Stimulated activated memory B cell treated with anti-CD40 and anti-IgM and Interleukin-4, amounts not matched to agents 10 μg/mL and 1 μg/mL and 100 μg/mL, for 72 hours (primary cell): Measurements from ENCODE around the gene NRXN3.

ENCODE experiments used
- ATAC-seq: fragments of 150-1000 bp; cut with Tn5 transposase; 2 replicates; pipeline ENCODE4 v1.10.0; 2021
- H3K27ac Mint-ChIP-seq: one replicate; pipeline ENCODE4 v1.8.0; 2022; ENCODE audit warnings: mild to moderate bottlenecking, mixed read lengths
- H3K27me3 Mint-ChIP-seq: one replicate; pipeline ENCODE4 v1.8.0; 2022; ENCODE audit warnings: mixed read lengths
- H3K36me3 Mint-ChIP-seq: one replicate; pipeline ENCODE4 v1.8.0; 2022; ENCODE audit warnings: mixed read lengths
- H3K4me1 Mint-ChIP-seq: one replicate; pipeline ENCODE4 v1.8.0; 2022; ENCODE audit warnings: mixed read lengths
- H3K4me3 Mint-ChIP-seq: one replicate; pipeline ENCODE4 v1.8.0; 2022; ENCODE audit warnings: mild to moderate bottlenecking, moderate library complexity, mixed read lengths
- H3K9me3 Mint-ChIP-seq: one replicate; pipeline ENCODE4 v1.8.0; 2022; ENCODE audit warnings: mixed read lengths

The NRXN3 gene

GRCh38 chr14:78196323-78196722, 26.1 kb downstream of the NRXN3 start:
- no peaks in the 10 kb centered on the region for H3K36me3 Mint-ChIP-seq
- ATAC-seq, result no peak
- no peak overlapping the region for H3K4me3 Mint-ChIP-seq
- peaks cover 1% of the 10 kb centered on the region for H3K4me1 Mint-ChIP-seq
- H3K9me3 Mint-ChIP-seq, result peaks cover 3% of the 10 kb centered on the region
- H3K27ac Mint-ChIP-seq, result no peak overlapping the region
- no peaks in the 10 kb centered on the region for H3K27me3 Mint-ChIP-seq

- Mint-ChIP-seq H3K27ac (no peak overlapping the region), H3K9me3 (peaks cover 3% of the 10 kb centered on the region), H3K36me3 (no peaks in the 10 kb centered on the region), H3K27me3 (no peaks in the 10 kb centered on the region), H3K4me3 (no peak overlapping the region), H3K4me1 (peaks cover 8% of the 10 kb centered on the region)
- ATAC-seq, result no peak
Observed at GRCh38 chr14:78197051-78197450, 26.9 kb downstream of the NRXN3 start.

- Mint-ChIP-seq H3K36me3 (no peaks in the 10 kb centered on the region), H3K4me3 (no peak overlapping the region), H3K4me1 (peaks cover 14% of the 10 kb centered on the region), H3K9me3 (peaks cover 7% of the 10 kb centered on the region), H3K27me3 (no peaks in the 10 kb centered on the region), H3K27ac (no peak overlapping the region)
- no peak for ATAC-seq
Observed at GRCh38 chr14:78202163-78202562, 32.0 kb downstream of the NRXN3 start.

DNA sequence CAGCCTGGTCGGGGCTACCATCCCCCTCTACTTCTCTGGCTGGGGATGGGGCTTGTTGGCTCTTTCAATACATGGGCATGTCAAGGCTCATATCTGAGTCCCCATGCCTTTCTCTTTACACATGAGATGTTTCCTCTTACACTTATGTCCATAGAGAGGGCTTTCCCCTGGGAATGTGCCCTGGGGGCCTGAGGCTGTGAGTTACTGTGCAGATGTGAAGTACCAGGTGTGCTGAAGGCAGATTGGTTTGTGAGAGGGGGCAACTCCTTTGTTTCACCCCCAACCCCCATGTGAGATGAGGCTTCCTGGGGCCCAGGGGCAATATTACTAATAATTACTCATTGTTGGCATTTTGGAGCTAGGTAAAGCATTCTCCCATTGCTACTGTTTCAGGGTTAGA, 32.8 kb downstream of the NRXN3 start:
- no peaks in the 10 kb centered on the region for H3K36me3 Mint-ChIP-seq

DNA sequence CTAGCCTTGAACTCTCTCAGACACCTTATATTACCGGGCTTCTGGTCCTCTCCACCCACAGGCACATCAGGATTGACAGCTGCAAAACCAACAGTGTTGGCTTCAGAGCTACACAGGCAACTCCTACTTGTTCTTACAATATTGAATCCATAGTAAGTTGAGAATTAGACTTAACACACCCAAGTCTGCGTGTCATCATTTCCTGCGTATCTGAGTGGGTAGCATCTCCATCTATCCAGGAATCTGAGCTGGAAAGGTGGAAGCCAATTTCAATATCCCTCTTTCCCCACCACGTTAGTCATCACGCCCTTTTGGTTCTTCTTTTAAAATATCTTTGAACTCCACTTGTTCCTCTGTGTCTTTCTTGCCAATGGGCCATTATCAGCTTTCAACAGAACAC, 37.2 kb downstream of the NRXN3 start:
- H3K4me1 Mint-ChIP-seq, result peaks cover 2% of the 10 kb centered on the region
- no peak for ATAC-seq
- peaks cover 14% of the 10 kb centered on the region for H3K9me3 Mint-ChIP-seq
- H3K27me3 Mint-ChIP-seq, result no peaks in the 10 kb centered on the region
- H3K36me3 Mint-ChIP-seq, result no peaks in the 10 kb centered on the region
- H3K4me3 Mint-ChIP-seq, result no peak overlapping the region
- H3K27ac Mint-ChIP-seq, result no peak overlapping the region

More for the DNA sequence above, 32.8 kb downstream of the NRXN3 start:
- no peak for ATAC-seq
- H3K27me3 Mint-ChIP-seq, result no peaks in the 10 kb centered on the region
- peaks cover 14% of the 10 kb centered on the region for H3K4me1 Mint-ChIP-seq
- peaks cover 9% of the 10 kb centered on the region for H3K9me3 Mint-ChIP-seq
- H3K4me3 Mint-ChIP-seq, result no peak overlapping the region
- no peak overlapping the region for H3K27ac Mint-ChIP-seq

- Mint-ChIP-seq H3K4me3 (no peak overlapping the region), H3K36me3 (no peaks in the 10 kb centered on the region), H3K9me3 (no peaks in the 10 kb centered on the region), H3K27ac (no peak overlapping the region), H3K4me1 (no peaks in the 10 kb centered on the region), H3K27me3 (no peaks in the 10 kb centered on the region)
- ATAC-seq, result no peak
Observed at GRCh38 chr14:78220273-78220672, 50.1 kb downstream of the NRXN3 start.

- Mint-ChIP-seq H3K9me3 (peaks cover 3% of the 10 kb centered on the region), H3K27ac (no peak overlapping the region), H3K27me3 (no peaks in the 10 kb centered on the region), H3K36me3 (no peaks in the 10 kb centered on the region), H3K4me3 (no peak overlapping the region), H3K4me1 (no peaks in the 10 kb centered on the region)
- no peak for ATAC-seq
Observed at GRCh38 chr14:78222746-78223145, 52.6 kb downstream of the NRXN3 start.

DNA sequence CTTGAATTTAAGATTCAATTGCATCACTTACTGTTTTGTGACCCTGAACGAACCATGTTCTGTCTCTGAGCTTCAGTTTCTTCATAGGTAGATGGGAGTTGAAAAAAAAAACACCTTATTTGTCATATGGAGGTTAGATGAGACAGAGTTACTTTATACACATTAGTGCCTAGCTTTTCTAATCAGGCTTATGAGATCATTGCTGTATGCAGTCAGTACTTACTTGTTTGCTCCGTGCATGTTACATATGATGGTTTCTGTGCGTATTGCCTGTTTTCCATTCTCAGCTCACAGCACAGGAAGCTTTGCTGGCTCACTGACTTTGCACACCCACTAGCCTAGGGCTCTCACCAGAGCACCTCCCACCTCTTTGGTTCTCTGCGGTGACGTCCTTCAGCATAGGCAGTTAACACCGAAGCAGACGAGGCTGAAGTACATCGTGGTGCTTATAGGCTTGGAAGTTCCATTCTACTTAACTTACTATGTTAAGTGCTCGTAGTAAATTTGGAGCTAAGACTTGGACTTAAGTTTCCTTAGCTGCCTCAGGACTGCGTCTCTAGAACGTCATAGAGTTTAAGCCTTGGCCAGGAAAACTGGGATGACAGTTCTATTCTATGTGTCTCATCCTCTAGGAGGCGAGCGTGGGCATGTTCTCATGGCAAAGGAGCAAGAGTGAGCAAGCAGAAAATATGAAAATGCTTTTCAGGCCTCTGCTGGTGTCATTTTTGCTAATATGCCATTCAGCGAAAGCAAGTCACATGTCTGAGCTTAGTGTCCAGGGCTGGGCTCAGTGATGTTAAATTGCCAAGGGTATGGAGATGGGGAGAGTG, 57.3 kb downstream of the NRXN3 start:
- no peaks in the 10 kb centered on the region for H3K36me3 Mint-ChIP-seq
- no peak overlapping the region for H3K27ac Mint-ChIP-seq
- no peaks in the 10 kb centered on the region for H3K27me3 Mint-ChIP-seq
- peaks cover 3% of the 10 kb centered on the region for H3K9me3 Mint-ChIP-seq
- H3K4me1 Mint-ChIP-seq, result no peaks in the 10 kb centered on the region
- H3K4me3 Mint-ChIP-seq, result no peak overlapping the region
- no peak for ATAC-seq

- H3K9me3 Mint-ChIP-seq, result peaks cover 3% of the 10 kb centered on the region
- H3K36me3 Mint-ChIP-seq, result no peaks in the 10 kb centered on the region
- no peak for ATAC-seq
- H3K4me1 Mint-ChIP-seq, result no peaks in the 10 kb centered on the region
- no peak overlapping the region for H3K4me3 Mint-ChIP-seq
- H3K27ac Mint-ChIP-seq, result no peak overlapping the region
- H3K27me3 Mint-ChIP-seq, result no peaks in the 10 kb centered on the region
Observed at GRCh38 chr14:78228702-78229327, 58.6 kb downstream of the NRXN3 start.

DNA sequence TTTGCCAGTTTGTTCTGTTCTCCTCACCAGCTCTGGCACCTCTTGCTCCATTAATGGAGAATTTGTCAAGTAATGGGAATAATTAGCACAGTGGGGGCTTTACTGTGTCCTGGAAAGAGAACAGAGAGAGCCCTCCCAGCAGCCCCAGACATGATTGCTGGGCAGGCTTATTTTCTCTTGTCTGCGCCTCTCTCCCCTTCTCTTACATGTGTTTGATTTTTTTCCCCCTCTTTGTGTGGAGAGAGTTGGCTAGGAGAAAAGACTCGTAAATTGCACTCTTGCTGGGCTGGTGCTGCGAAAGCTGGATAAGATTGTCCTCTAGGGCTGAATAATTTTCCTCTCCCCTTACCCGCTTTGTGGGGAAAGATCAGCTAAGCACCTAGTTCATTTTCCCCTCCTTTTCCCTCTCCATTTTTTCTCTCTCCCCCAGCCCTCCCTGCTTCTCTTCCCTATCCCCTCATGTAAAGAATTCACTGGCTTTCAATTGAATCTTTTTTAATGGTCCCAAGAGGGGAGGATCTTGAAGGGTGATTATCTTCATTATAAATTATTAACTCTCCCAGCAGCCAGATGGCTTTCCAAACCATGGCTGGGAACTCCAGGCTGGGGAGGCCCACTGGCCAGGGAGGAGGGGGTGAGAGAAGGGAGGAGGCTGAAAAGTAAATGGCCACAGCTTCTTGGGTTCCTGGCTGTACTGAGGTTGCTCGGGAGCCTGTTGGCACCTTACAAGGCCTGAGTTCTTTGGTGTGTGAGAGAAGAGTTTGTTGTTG, 62.2 kb downstream of the NRXN3 start:
- no peak for ATAC-seq

GRCh38 chr14:78238141-78238540, 68.0 kb downstream of the NRXN3 start:
- Mint-ChIP-seq H3K9me3 (peaks cover 3% of the 10 kb centered on the region), H3K4me1 (no peaks in the 10 kb centered on the region), H3K27me3 (no peaks in the 10 kb centered on the region), H3K4me3 (no peak overlapping the region), H3K36me3 (no peaks in the 10 kb centered on the region), H3K27ac (no peak overlapping the region)
- no peak for ATAC-seq

More for the DNA sequence above, 62.2 kb downstream of the NRXN3 start:
- no peak overlapping the region for H3K27ac Mint-ChIP-seq
- H3K36me3 Mint-ChIP-seq, result no peaks in the 10 kb centered on the region
- no peaks in the 10 kb centered on the region for H3K4me1 Mint-ChIP-seq
- H3K9me3 Mint-ChIP-seq, result peaks cover 3% of the 10 kb centered on the region
- no peak overlapping the region for H3K4me3 Mint-ChIP-seq
- no peaks in the 10 kb centered on the region for H3K27me3 Mint-ChIP-seq

DNA sequence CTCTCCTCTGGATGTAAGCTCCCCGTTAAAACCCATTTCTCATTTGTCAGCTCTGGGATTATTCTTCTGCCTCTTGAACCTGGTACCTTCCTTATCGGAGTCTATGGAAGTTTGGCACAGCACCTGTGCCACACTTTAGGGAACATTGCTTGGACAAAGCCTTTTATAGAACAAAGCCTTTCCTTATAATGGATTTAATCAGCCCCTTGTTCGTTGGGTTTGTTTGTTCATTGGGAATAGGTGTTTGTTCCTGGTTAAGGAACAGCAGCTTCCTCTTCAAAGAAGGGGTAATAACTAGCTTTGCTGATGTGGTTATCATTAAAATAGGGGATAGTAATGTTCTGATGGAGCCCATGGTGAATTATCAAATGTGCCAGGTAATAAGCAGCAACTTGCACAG, 70.4 kb downstream of the NRXN3 start:
- no peaks in the 10 kb centered on the region for H3K36me3 Mint-ChIP-seq
- no peak overlapping the region for H3K27ac Mint-ChIP-seq
- no peak overlapping the region for H3K4me3 Mint-ChIP-seq
- H3K9me3 Mint-ChIP-seq, result peaks cover 3% of the 10 kb centered on the region
- H3K4me1 Mint-ChIP-seq, result no peaks in the 10 kb centered on the region
- no peaks in the 10 kb centered on the region for H3K27me3 Mint-ChIP-seq
- ATAC-seq, result no peak

DNA sequence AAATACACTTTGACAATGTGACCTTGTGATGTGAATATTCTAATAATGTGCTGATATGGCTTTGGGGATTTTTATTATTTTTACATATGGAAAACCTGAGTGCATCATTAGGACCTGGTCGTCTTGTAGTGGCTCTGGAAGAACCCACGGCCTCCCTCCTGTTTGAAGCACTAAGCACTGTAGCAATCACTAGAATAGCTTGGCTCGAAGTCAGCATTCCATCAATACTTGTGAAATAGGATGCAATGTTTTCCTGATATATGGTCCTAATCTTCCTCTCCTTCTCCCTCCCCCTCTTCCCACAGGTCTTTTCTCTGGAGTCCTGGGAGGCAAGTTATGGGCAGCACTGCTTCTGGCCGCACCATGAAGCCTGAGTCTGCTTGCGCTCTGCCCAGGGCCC, 71.9 kb downstream of the NRXN3 start:
- Mint-ChIP-seq H3K4me3 (no peak overlapping the region), H3K9me3 (no peaks in the 10 kb centered on the region), H3K4me1 (no peaks in the 10 kb centered on the region), H3K36me3 (no peaks in the 10 kb centered on the region), H3K27ac (no peak overlapping the region), H3K27me3 (no peaks in the 10 kb centered on the region)
- ATAC-seq, result no peak

- H3K4me3 Mint-ChIP-seq, result no peak overlapping the region
- no peaks in the 10 kb centered on the region for H3K36me3 Mint-ChIP-seq
- ATAC-seq, result no peak
- no peaks in the 10 kb centered on the region for H3K9me3 Mint-ChIP-seq
- H3K4me1 Mint-ChIP-seq, result no peaks in the 10 kb centered on the region
- no peak overlapping the region for H3K27ac Mint-ChIP-seq
- H3K27me3 Mint-ChIP-seq, result no peaks in the 10 kb centered on the region
Observed at GRCh38 chr14:78243187-78243586, 73.0 kb downstream of the NRXN3 start.

GRCh38 chr14:78245238-78245637, 75.1 kb downstream of the NRXN3 start:
- Mint-ChIP-seq H3K27me3 (no peaks in the 10 kb centered on the region), H3K4me3 (no peak overlapping the region), H3K9me3 (no peaks in the 10 kb centered on the region), H3K4me1 (no peaks in the 10 kb centered on the region), H3K27ac (no peak overlapping the region), H3K36me3 (no peaks in the 10 kb centered on the region)
- no peak for ATAC-seq
